ENCODE data around the gene IRF9. TPM values are rescaled to one million over a fixed set of nuclear protein-coding genes. Genes with fewer than 3 reads are reported as not detected.

The IRF9 gene
- total and polyA plus RNA-seq, 2 of the 13 experiments (the other 11 are each of a cell fraction or from before 2014, with no cell fraction given): 14.9 to 49.7 TPM

DNA sequence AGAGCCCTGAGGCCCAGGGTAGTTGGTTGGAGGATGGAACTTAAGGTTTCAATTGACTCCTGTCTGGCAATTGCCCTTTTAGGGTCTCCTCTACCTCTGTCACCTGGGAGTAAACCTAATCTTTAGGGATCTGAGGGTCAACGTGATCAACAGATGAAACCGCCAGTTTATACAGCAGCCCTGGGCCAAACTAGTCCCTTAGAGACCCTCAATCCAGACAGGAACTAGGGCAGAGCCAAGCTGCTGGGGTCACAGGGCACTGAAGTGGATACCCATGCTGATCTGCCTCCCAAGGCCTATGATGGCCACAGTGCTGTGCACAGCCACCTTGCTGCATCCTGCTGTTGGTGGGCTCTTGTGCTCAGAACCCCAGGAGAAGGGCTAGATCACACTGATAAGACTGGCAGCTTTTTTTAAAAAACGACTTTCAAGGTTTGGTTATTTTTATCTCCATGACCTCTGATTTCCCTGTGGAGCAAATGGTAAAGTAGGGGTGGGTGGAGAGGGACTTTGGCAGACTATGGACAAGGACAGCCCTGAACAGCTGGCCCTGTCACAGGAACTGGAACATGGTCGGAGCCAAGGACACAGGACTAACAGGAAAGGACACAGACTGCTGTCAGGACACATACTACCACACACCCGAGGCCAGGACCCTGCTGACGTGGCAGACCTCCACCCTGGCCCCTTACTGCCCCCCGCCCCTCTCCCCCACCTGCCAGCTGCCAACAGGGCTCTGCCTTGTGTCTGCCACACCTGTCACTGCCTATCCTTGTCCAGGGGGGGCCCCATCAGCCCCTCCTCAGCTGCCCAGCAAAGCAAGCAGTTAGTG, 30.1 kb upstream of the IRF9 start (continued):
- TF ChIP-seq, protein P1, sequence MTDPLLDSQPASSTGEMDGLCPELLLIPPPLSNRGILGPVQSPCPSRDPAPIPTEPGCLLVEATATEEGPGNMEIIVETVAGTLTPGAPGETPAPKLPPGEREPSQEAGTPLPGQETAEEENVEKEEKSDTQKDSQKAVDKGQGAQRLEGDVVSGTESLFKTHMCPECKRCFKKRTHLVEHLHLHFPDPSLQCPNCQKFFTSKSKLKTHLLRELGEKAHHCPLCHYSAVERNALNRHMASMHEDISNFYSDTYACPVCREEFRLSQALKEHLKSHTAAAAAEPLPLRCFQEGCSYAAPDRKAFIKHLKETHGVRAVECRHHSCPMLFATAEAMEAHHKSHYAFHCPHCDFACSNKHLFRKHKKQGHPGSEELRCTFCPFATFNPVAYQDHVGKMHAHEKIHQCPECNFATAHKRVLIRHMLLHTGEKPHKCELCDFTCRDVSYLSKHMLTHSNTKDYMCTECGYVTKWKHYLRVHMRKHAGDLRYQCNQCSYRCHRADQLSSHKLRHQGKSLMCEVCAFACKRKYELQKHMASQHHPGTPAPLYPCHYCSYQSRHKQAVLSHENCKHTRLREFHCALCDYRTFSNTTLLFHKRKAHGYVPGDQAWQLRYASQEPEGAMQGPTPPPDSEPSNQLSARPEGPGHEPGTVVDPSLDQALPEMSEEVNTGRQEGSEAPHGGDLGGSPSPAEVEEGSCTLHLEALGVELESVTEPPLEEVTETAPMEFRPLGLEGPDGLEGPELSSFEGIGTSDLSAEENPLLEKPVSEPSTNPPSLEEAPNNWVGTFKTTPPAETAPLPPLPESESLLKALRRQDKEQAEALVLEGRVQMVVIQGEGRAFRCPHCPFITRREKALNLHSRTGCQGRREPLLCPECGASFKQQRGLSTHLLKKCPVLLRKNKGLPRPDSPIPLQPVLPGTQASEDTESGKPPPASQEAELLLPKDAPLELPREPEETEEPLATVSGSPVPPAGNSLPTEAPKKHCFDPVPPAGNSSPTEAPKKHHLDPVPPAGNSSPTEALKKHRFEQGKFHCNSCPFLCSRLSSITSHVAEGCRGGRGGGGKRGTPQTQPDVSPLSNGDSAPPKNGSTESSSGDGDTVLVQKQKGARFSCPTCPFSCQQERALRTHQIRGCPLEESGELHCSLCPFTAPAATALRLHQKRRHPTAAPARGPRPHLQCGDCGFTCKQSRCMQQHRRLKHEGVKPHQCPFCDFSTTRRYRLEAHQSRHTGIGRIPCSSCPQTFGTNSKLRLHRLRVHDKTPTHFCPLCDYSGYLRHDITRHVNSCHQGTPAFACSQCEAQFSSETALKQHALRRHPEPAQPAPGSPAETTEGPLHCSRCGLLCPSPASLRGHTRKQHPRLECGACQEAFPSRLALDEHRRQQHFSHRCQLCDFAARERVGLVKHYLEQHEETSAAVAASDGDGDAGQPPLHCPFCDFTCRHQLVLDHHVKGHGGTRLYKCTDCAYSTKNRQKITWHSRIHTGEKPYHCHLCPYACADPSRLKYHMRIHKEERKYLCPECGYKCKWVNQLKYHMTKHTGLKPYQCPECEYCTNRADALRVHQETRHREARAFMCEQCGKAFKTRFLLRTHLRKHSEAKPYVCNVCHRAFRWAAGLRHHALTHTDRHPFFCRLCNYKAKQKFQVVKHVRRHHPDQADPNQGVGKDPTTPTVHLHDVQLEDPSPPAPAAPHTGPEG (CRISPR knock-in tag; IDR thresholded peaks at IDR 0.05): no peak
- TF ChIP-seq POGZ (CRISPR knock-in tag; IDR thresholded peaks at IDR 0.05) (no peak; the same call in 1 of the 2 replicates), ZBTB7A (CRISPR knock-in tag; IDR thresholded peaks at IDR 0.05) (peak; percentile 83), DR1 (CRISPR knock-in tag; IDR thresholded peaks at IDR 0.05) (no peak), CBX2 (IDR thresholded peaks at IDR 0.05; ENCODE audit: low read depth, low read length) (no peak), CBX2 (CRISPR knock-in tag; IDR thresholded peaks at IDR 0.05; ENCODE audit: low read depth) (peak; percentile 58; the same call in 1 of the 2 replicates), HIC2 (CRISPR knock-in tag; IDR thresholded peaks at IDR 0.05; ENCODE audit: low read depth) (peak; percentile 64), ZNF143 (CRISPR knock-in tag; IDR thresholded peaks at IDR 0.05) (no peak), ZNF567 (CRISPR knock-in tag; IDR thresholded peaks at IDR 0.05; ENCODE audit: borderline replicate concordance) (peak; percentile 40; the same call in 1 of the 2 replicates), ZNF33B (CRISPR knock-in tag; IDR thresholded peaks at IDR 0.05) (no peak), FOXA3 (CRISPR knock-in tag; IDR thresholded peaks at IDR 0.05) (peak; percentile 54), ZNF124 (CRISPR knock-in tag; IDR thresholded peaks at IDR 0.05) (peak; percentile 76; the same call in 1 of the 2 replicates), THAP11 (CRISPR knock-in tag; IDR thresholded peaks at IDR 0.05) (peak; percentile 29; the same call in 1 of the 2 replicates), ZEB1 (IDR thresholded peaks at IDR 0.05; ENCODE audit: insufficient replicate concordance, low read depth) (no peak), SNRNP70 (IDR thresholded peaks at IDR 0.05; ENCODE audit: low read depth, low read length) (no peak), EHMT2 (IDR thresholded peaks at IDR 0.05; ENCODE audit: borderline replicate concordance, low read depth, low read length) (no peak; the same call in 1 of the 2 replicates), GMEB2 (CRISPR knock-in tag; IDR thresholded peaks at IDR 0.05; ENCODE audit: low read depth) (no peak)
- TF ChIP-seq, protein P2, sequence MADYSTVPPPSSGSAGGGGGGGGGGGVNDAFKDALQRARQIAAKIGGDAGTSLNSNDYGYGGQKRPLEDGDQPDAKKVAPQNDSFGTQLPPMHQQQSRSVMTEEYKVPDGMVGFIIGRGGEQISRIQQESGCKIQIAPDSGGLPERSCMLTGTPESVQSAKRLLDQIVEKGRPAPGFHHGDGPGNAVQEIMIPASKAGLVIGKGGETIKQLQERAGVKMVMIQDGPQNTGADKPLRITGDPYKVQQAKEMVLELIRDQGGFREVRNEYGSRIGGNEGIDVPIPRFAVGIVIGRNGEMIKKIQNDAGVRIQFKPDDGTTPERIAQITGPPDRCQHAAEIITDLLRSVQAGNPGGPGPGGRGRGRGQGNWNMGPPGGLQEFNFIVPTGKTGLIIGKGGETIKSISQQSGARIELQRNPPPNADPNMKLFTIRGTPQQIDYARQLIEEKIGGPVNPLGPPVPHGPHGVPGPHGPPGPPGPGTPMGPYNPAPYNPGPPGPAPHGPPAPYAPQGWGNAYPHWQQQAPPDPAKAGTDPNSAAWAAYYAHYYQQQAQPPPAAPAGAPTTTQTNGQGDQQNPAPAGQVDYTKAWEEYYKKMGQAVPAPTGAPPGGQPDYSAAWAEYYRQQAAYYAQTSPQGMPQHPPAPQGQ (CRISPR knock-in tag; IDR thresholded peaks at IDR 0.05; ENCODE audit: borderline replicate concordance): no peak

All from HepG2 (cell line).